Chondrocyte (in vitro differentiated cells): Measurements from ENCODE around the gene MTA3. TPM values are rescaled to one million over a fixed set of nuclear protein-coding genes. Genes with fewer than 3 reads are reported as not detected.

Experiments
- DNase-seq: peaks from one replicate; pipeline ENCODE4 v3.0.0; 2021; ENCODE audit warnings: mixed read lengths, low spot score
- H3K27ac Mint-ChIP-seq: one replicate; pipeline ENCODE4 v1.8.0; 2021; ENCODE audit warnings: mild to moderate bottlenecking, moderate library complexity, mixed read lengths; ENCODE audit not compliant: unreplicated experiment
- H3K27me3 Mint-ChIP-seq: 2 replicates; pipeline ENCODE4 v1.8.0; 2021; ENCODE audit warnings: low read depth, mixed read lengths
- H3K36me3 Mint-ChIP-seq: 2 replicates; pipeline ENCODE4 v1.8.0; 2021; ENCODE audit warnings: low read depth, mixed read lengths
- H3K4me1 Mint-ChIP-seq: 2 replicates; pipeline ENCODE4 v1.8.0; 2021; ENCODE audit warnings: low read depth, mild to moderate bottlenecking, mixed read lengths
- H3K4me3 Mint-ChIP-seq: one replicate; pipeline ENCODE4 v1.8.0; 2021; ENCODE audit warnings: mild to moderate bottlenecking, moderate library complexity, mixed read lengths; ENCODE audit not compliant: unreplicated experiment
- H3K9me3 Mint-ChIP-seq: 2 replicates; pipeline ENCODE4 v1.8.0; 2021; ENCODE audit warnings: low read depth, mixed read lengths
- CTCF ChIP-seq: fragments of 200-600 bp; sonication (generic); IDR thresholded peaks from 2 replicates; pipeline ENCODE4 v1.5.0; 2021; ENCODE audit warnings: antibody characterized with exemption, mild to moderate bottlenecking, moderate library complexity
- total RNA-seq: library from RNA; stranded (reverse); gene quantifications from 3 replicates; pipeline ENCODE4 v1.2.1, GENCODE V29; 2021

MTA3 gene
- total RNA-seq, 1 donor from 2014 or later: 39.3 TPM

DNA sequence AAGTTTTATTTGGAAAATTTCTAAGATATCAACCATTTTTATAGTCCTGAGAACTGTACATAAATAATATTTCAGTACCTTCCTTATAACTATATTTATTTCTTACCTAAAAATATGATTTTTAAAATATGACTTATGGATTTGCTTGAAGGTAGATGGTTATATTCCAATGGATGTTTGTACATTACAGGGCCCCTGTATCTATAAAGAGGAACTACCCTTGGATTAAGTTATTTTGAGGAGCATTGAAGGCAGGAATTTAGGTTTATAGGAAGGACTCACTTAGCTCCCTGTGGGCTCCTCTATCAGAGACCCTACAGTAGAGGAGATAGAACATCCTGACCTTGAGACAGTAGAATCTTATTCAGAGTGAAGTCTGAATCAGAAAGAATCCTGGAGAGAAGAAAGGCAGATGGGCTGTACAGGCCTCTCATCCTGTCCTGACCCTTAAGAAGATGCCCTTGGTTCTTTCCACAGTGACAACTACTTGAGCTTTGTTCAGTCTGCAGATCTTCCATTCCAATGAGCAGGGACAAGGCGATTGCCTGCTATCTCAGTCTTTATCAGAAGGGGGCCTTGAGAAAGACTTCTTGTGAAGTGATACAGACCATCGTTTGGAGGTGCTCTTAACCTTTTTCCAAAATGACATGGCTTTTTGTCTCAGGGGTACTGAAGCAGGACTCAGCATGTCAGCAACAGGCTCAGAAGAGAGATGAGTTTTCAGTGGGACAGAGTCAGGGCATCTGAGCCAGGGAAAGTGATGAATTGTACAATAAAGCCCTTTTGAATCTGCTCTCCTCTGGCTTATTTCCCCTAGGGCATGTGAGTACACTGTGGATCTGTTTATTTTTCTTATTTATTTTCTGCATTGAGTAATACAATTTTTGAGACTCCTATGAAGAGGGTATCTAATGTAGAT lies 174.6 kb downstream of the MTA3 start:
- no peak for DNase-seq
- Mint-ChIP-seq H3K4me1 (peaks cover 3% of the 10 kb centered on the region), H3K27me3 (no peaks in the 10 kb centered on the region), H3K9me3 (peaks cover 5% of the 10 kb centered on the region), H3K36me3 (peaks cover 14% of the 10 kb centered on the region), H3K27ac (no peak overlapping the region), H3K4me3 (no peak overlapping the region)
- TF ChIP-seq CTCF: no peak

DNA sequence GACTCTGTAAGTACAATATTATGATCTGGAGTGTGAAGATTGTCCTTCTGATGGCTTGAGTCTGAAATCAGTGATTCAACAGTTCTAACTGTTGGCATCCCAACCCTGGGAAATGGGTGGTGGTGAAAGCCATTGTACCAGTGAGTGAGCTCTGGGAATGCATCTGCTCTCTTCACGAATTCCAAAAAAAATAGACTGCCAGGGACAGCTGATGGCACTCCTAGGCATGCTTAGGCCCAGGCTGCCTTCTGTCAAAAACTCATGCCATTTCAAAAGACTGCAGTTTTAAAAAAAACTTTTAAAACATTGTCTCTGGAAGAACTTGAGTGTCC lies 175.2 kb downstream of the MTA3 start:
- no peak for TF ChIP-seq CTCF
- H3K9me3 Mint-ChIP-seq: peaks cover 5% of the 10 kb centered on the region
- no peak overlapping the region for H3K27ac Mint-ChIP-seq
- H3K4me3 Mint-ChIP-seq: no peak overlapping the region
- H3K36me3 Mint-ChIP-seq: peaks cover 13% of the 10 kb centered on the region
- H3K4me1 Mint-ChIP-seq: peaks cover 3% of the 10 kb centered on the region
- no peaks in the 10 kb centered on the region for H3K27me3 Mint-ChIP-seq
- no peak for DNase-seq

- Mint-ChIP-seq H3K27me3 (no peaks in the 10 kb centered on the region), H3K9me3 (peaks cover 3% of the 10 kb centered on the region), H3K36me3 (peaks cover 12% of the 10 kb centered on the region), H3K27ac (no peak overlapping the region), H3K4me1 (peaks cover 3% of the 10 kb centered on the region), H3K4me3 (no peak overlapping the region)
- no peak for DNase-seq
- TF ChIP-seq CTCF: no peak
Observed at GRCh38 chr2:42744545-42745082, 176.2 kb downstream of the MTA3 start.

DNA sequence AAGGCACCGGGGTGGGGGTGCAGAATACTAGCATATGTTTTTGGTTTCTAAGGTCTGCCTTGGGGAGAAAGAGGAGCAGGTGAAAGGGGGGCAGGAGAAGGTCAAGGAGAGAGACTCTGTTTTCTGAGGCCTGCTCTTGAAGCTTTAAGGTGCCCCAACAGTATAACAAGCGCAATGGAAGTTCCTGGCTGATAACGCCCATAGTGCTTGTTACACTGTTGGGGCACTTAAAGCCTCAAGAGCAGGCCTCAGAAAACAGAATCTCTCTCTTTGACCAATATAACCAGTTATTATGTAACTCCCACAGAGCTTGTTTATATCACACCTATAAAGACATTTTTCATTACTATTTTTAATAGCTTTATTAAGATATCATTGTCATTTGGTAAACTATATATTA lies 179.0 kb downstream of the MTA3 start:
- H3K36me3 Mint-ChIP-seq: peaks cover 10% of the 10 kb centered on the region
- no peaks in the 10 kb centered on the region for H3K9me3 Mint-ChIP-seq
- no peak overlapping the region for H3K27ac Mint-ChIP-seq
- no peak for TF ChIP-seq CTCF
- no peak overlapping the region for H3K4me3 Mint-ChIP-seq
- DNase-seq: no peak
- no peaks in the 10 kb centered on the region for H3K27me3 Mint-ChIP-seq
- H3K4me1 Mint-ChIP-seq: peaks cover 3% of the 10 kb centered on the region

GRCh38 chr2:42748840-42749239 lies 180.4 kb downstream of the MTA3 start:
- Mint-ChIP-seq H3K4me3 (no peak overlapping the region), H3K36me3 (peaks cover 14% of the 10 kb centered on the region), H3K27me3 (no peaks in the 10 kb centered on the region), H3K27ac (no peak overlapping the region), H3K9me3 (no peaks in the 10 kb centered on the region), H3K4me1 (peaks cover 3% of the 10 kb centered on the region)
- no peak for TF ChIP-seq CTCF
- no peak for DNase-seq
